ENCODE measurements around the gene AK8.

The AK8 gene

DNA sequence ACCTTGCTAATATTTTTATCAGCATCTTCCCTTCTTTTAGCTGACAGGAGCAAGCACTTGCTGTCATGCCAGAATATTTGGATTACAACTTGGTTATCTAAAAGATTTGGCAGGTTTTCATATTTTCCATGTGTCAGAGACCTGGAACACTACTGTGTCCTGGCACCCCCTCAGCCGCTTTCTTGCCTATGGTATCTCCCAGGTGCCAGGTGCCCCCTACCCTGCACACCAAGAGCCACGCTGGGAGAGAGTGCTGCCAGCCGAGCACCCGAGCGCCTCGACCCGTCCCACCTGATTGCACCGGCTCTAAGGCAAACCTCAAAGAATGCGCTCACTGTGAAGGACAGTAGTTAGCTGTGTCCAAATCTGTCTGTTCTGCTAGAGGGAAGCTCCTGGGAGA, 123.0 kb downstream of the AK8 start:
- no peak for TF ChIP-seq CTBP1 (IDR thresholded peaks at IDR 0.05; ENCODE audit: borderline replicate concordance)
- no peak for TF ChIP-seq BHLHE40 (IDR thresholded peaks at IDR 0.05; ENCODE audit: borderline replicate concordance)
- TF ChIP-seq LEF1 (IDR thresholded peaks at IDR 0.05; ENCODE audit: borderline replicate concordance): no peak
- TF ChIP-seq FOXM1 (IDR thresholded peaks at IDR 0.05; ENCODE audit: borderline replicate concordance): no peak
- no peak for TF ChIP-seq L3MBTL2 (conservative IDR thresholded peaks at IDR 0.05)
- no peak for TF ChIP-seq FOXK2 (IDR thresholded peaks at IDR 0.05)
- TF ChIP-seq FOXA1 (IDR thresholded peaks at IDR 0.05): no peak
- no peak for TF ChIP-seq SP1 (IDR thresholded peaks at IDR 0.05)
- no peak for TF ChIP-seq ELF4 (IDR thresholded peaks at IDR 0.05)
- TF ChIP-seq SUZ12 (IDR thresholded peaks at IDR 0.05): no peak
- no peak for TF ChIP-seq ZNF384 (IDR thresholded peaks at IDR 0.05)
- no peak for TF ChIP-seq HDGF (IDR thresholded peaks at IDR 0.05; ENCODE audit: borderline replicate concordance)
- ChIA-PET POLR2A (no interaction called here), CTCF (no interaction called here)

DNA sequence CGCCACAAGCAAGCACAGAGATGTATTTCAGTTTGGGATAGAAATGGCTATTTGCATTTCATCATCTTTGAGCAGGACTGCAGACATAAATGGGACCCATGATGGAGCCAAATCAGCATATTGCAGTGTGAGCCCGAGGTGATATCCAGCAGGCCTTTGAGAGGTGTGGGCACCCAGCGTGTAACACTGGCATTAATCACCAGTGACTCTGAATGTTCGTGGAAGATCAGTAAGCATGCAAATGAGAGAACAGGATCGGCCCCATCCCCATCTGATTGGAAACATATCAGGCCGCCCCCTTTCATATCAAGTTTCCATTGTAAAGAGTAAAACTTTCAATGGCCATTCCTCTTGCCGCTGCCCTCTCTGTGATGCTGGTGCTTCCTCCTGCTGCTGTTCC, 123.8 kb downstream of the AK8 start:
- no peak for TF ChIP-seq HDGF (IDR thresholded peaks at IDR 0.05; ENCODE audit: borderline replicate concordance)
- TF ChIP-seq SUZ12 (IDR thresholded peaks at IDR 0.05): no peak
- no peak for TF ChIP-seq FOXA1 (IDR thresholded peaks at IDR 0.05)
- no peak for TF ChIP-seq ARNT (IDR thresholded peaks at IDR 0.05)
- TF ChIP-seq ELF4 (IDR thresholded peaks at IDR 0.05): no peak
- no peak for TF ChIP-seq ZNF384 (IDR thresholded peaks at IDR 0.05)
- TF ChIP-seq SP1 (IDR thresholded peaks at IDR 0.05): no peak
- TF ChIP-seq LEF1 (IDR thresholded peaks at IDR 0.05; ENCODE audit: borderline replicate concordance): no peak
- TF ChIP-seq PKNOX1 (IDR thresholded peaks at IDR 0.05): no peak
- TF ChIP-seq BHLHE40 (IDR thresholded peaks at IDR 0.05; ENCODE audit: borderline replicate concordance): no peak
- no peak for TF ChIP-seq CTBP1 (IDR thresholded peaks at IDR 0.05; ENCODE audit: borderline replicate concordance)
- no peak for TF ChIP-seq NFRKB (IDR thresholded peaks at IDR 0.05)
- no peak for TF ChIP-seq FOXK2 (IDR thresholded peaks at IDR 0.05)
- TF ChIP-seq TARDBP (IDR thresholded peaks at IDR 0.05): no peak
- no peak for TF ChIP-seq FOXM1 (IDR thresholded peaks at IDR 0.05; ENCODE audit: borderline replicate concordance)
- no peak for DNase-seq (ENCODE audit: extremely low spot score)
- CTCF ChIA-PET: no interaction called here
- POLR2A ChIA-PET: no interaction called here

More for the DNA sequence above, 123.0 kb downstream of the AK8 start:
- no peak for DNase-seq (ENCODE audit: extremely low spot score)

GRCh38 chr9:132753593-132753880, 124.5 kb downstream of the AK8 start:
- no peak for TF ChIP-seq SUZ12 (IDR thresholded peaks at IDR 0.05)
- TF ChIP-seq PKNOX1 (IDR thresholded peaks at IDR 0.05): no peak
- TF ChIP-seq LEF1 (IDR thresholded peaks at IDR 0.05; ENCODE audit: borderline replicate concordance): no peak
- TF ChIP-seq FOXK2 (IDR thresholded peaks at IDR 0.05): no peak
- ChIA-PET POLR2A (no interaction called here), CTCF (no interaction called here)
- DNase-seq (ENCODE audit: extremely low spot score): no peak

DNA sequence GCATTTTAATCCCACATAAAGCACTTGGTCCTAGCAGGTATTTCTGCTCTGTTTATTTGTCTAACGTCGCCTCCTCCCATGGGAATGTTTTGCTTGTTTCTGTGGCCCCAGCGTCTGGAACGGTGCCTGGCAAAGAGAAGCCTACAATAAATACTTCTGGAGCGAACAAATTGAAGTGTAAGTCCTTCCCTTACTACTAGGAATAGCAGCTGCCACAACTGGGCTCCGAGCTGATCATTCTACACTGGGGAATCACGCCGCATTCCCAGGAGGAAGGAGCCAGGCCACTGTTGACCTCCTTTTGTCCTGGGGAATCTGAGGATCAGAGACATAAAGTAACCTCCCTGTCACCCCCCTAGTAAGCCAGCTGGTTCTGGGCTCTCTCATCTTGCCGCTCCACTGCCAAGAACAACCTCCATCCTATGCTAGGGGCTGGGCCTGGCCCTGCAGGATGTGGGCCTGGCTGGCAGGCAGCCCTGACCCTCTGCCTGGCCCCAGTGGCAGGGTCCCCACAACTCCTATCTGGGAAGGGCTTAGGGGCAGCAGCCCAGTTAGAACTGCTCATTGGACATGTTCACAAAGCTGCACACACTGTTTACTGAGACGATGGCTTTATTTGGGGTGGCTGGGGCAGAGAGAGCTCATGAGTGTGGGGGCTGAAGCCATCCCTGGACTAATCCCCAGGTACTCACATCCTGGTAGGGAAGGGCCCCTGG, 125.0 kb downstream of the AK8 start:
- CTCF ChIA-PET: interaction anchor here (0.8 kb wide), 1 partner anchor 149 kb away, joined by 3 read pairs; no protein-coding TSS in a partner anchor

GRCh38 chr9:132750668-132751067, 127.4 kb downstream of the AK8 start:
- no peak for DNase-seq (ENCODE audit: extremely low spot score)
- ChIA-PET POLR2A (no interaction called here), CTCF (no interaction called here)
- TF ChIP-seq ZNF384 (IDR thresholded peaks at IDR 0.05): no peak
- TF ChIP-seq PKNOX1 (IDR thresholded peaks at IDR 0.05): no peak
- no peak for TF ChIP-seq L3MBTL2 (conservative IDR thresholded peaks at IDR 0.05)
- TF ChIP-seq SUZ12 (IDR thresholded peaks at IDR 0.05): no peak
- no peak for TF ChIP-seq CTBP1 (IDR thresholded peaks at IDR 0.05; ENCODE audit: borderline replicate concordance)
- no peak for TF ChIP-seq TARDBP (IDR thresholded peaks at IDR 0.05)
- TF ChIP-seq FOXM1 (IDR thresholded peaks at IDR 0.05; ENCODE audit: borderline replicate concordance): no peak

More for the DNA sequence above, 125.0 kb downstream of the AK8 start:
- POLR2A ChIA-PET: no interaction called here
- DNase-seq (ENCODE audit: extremely low spot score): peak; percentile 21
- TF ChIP-seq ELF4 (IDR thresholded peaks at IDR 0.05): no peak
- no peak for TF ChIP-seq FOXM1 (IDR thresholded peaks at IDR 0.05; ENCODE audit: borderline replicate concordance)
- TF ChIP-seq SUZ12 (IDR thresholded peaks at IDR 0.05): no peak
- TF ChIP-seq BHLHE40 (IDR thresholded peaks at IDR 0.05; ENCODE audit: borderline replicate concordance): no peak
- TF ChIP-seq FOXK2 (IDR thresholded peaks at IDR 0.05): no peak
- TF ChIP-seq LEF1 (IDR thresholded peaks at IDR 0.05; ENCODE audit: borderline replicate concordance): no peak
- no peak for TF ChIP-seq SP1 (IDR thresholded peaks at IDR 0.05)
- no peak for TF ChIP-seq ZNF384 (IDR thresholded peaks at IDR 0.05)
- TF ChIP-seq TARDBP (IDR thresholded peaks at IDR 0.05): no peak
- no peak for TF ChIP-seq HDGF (IDR thresholded peaks at IDR 0.05; ENCODE audit: borderline replicate concordance)
- no peak for TF ChIP-seq FOXA1 (IDR thresholded peaks at IDR 0.05)
- no peak for TF ChIP-seq CTBP1 (IDR thresholded peaks at IDR 0.05; ENCODE audit: borderline replicate concordance)
- TF ChIP-seq ARNT (IDR thresholded peaks at IDR 0.05): no peak
- no peak for TF ChIP-seq L3MBTL2 (conservative IDR thresholded peaks at IDR 0.05)

DNA sequence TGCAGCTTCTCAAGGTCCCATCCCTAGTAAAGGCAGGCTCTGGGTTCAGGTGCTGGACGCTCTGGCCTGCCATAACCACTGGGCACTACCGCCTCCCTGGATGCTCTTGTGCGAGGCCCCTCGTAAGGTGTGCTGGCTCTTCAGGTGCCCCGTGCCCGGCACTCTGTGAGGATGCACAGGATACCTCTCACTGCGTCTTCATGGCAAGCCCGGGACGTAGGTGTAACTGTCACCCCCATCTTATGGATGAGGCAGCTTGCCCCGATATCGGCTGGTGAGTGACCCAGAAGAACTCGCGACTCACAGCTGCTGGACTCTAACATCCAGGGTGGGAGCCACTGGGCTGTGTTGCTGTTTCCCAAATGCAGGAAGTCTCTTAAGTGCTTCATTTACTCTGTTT, 128.8 kb downstream of the AK8 start:
- TF ChIP-seq CTBP1 (IDR thresholded peaks at IDR 0.05; ENCODE audit: borderline replicate concordance) (no peak), SP1 (IDR thresholded peaks at IDR 0.05) (no peak)
- ChIA-PET CTCF (no interaction called here), POLR2A (no interaction called here)
- DNase-seq (ENCODE audit: extremely low spot score): no peak

DNA sequence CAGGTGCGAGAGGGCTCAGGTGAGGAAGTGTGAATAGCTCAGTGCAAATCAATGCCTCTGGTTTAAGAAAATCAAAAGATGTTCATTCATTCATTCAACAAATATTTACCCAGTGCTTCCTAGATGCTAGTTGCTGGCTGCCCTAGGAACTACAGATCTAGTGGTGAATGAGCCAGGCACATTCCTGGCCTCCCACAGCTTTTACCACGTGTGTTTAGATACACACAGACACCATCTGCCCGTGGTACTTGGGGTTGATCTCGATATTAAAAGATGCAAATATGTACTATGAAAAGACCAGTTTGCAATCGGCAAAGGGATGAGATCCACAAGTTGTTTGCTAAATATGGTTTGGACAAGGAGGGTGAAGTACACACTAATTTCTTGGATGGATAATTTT, 129.6 kb downstream of the AK8 start:
- TF ChIP-seq HDGF (IDR thresholded peaks at IDR 0.05; ENCODE audit: borderline replicate concordance) (no peak), SUZ12 (IDR thresholded peaks at IDR 0.05) (no peak), ELF4 (IDR thresholded peaks at IDR 0.05) (no peak), ARNT (IDR thresholded peaks at IDR 0.05) (no peak), L3MBTL2 (conservative IDR thresholded peaks at IDR 0.05) (no peak), NFRKB (IDR thresholded peaks at IDR 0.05) (no peak), CTBP1 (IDR thresholded peaks at IDR 0.05; ENCODE audit: borderline replicate concordance) (no peak), SP1 (IDR thresholded peaks at IDR 0.05) (no peak)
- POLR2A ChIA-PET: no interaction called here
- CTCF ChIA-PET: no interaction called here
- no peak for DNase-seq (ENCODE audit: extremely low spot score)
